PC-3 (cell line): Measurements from ENCODE around the gene MS4A14. TPM values are rescaled to one million over a fixed set of nuclear protein-coding genes. Genes with fewer than 3 reads are reported as not detected.

ENCODE experiments used
- ATAC-seq: fragments of 200-7000 bp; cut with Tn5 transposase; 2 replicates; pipeline ENCODE4 v1.9.1; 2020; ENCODE audit warnings: mild to moderate bottlenecking, moderate library complexity
- BruUV-seq: library from RNA; stranded (reverse); fragments of 400-500 nt; replicated peaks from 2 replicates; lab custom pipeline; 2021; lab: Mats Ljungman, UMichigan
- CTCF ChIA-PET: fragments of 300-600 bp; sonication (Branson Sonifier 250); formaldehyde crosslinking; loops from one replicate; lab custom pipeline; 2022; ENCODE audit warnings: antibody characterized with exemption; lab: Charles Lee
- POLR2A ChIA-PET: fragments of 300-600 bp; sonication (Branson Sonifier 250); formaldehyde crosslinking; loops from one replicate; lab custom pipeline; 2022; ENCODE audit warnings: antibody characterized with exemption; ENCODE audit not compliant: unreplicated experiment; lab: Charles Lee
- DNase-seq: peaks from one replicate; pipeline ENCODE4 v3.0.0-alpha.2; 2015
- H2AFZ ChIP-seq: fragments of 300-600 bp; sonication (generic); 2 replicates; pipeline ENCODE4 v1.6.0; 2016; ENCODE audit warnings: antibody characterized with exemption, low read length
- H3F3A ChIP-seq: fragments of 300-600 bp; sonication (generic); one replicate; pipeline ENCODE4 v1.6.0; 2017; ENCODE audit warnings: antibody characterized with exemption, low read length, control low read depth, mild to moderate bottlenecking; ENCODE audit not compliant: unreplicated experiment
- H3K27ac ChIP-seq: fragments of 300-600 bp; sonication (generic); 2 replicates; pipeline ENCODE4 v1.5.1; 2016; ENCODE audit warnings: mild to moderate bottlenecking, low read length
- H3K27me3 ChIP-seq: fragments of 300-600 bp; sonication (generic); 2 replicates; pipeline ENCODE4 v1.6.1; 2016; ENCODE audit warnings: low read length, mixed read lengths
- H3K36me3 ChIP-seq: fragments of 300-600 bp; sonication (generic); 2 replicates; pipeline ENCODE4 v1.6.1; 2016; ENCODE audit warnings: low read depth, mixed run types, low read length, mixed read lengths
- H3K4me1 ChIP-seq: fragments of 300-600 bp; sonication (generic); 2 replicates; pipeline ENCODE4 v1.5.1; 2016; ENCODE audit warnings: low read length; ENCODE audit not compliant: insufficient read depth
- H3K4me2 ChIP-seq: fragments of 300-600 bp; sonication (generic); 2 replicates; pipeline ENCODE4 v1.6.0; 2016; ENCODE audit warnings: low read length
- H3K4me3 ChIP-seq: fragments of 300-600 bp; sonication (generic); 2 replicates; pipeline ENCODE4 v1.5.1; 2016; ENCODE audit warnings: mild to moderate bottlenecking, low read length, mixed read lengths
- H3K79me2 ChIP-seq: fragments of 300-600 bp; sonication (generic); 2 replicates; pipeline ENCODE4 v1.6.1; 2017; ENCODE audit warnings: low read length, mixed read lengths
- H3K9ac ChIP-seq: fragments of 300-600 bp; sonication (generic); 2 replicates; pipeline ENCODE4 v1.6.0; 2016; ENCODE audit warnings: mild to moderate bottlenecking, low read length
- H3K9me2 ChIP-seq: fragments of 300-600 bp; sonication (generic); replicated peaks from 2 replicates; pipeline ENCODE4 v1.6.1; 2016; ENCODE audit warnings: mixed run types, low read length, mixed read lengths
- H3K9me3 ChIP-seq: fragments of 300-600 bp; sonication (generic); 2 replicates; pipeline ENCODE4 v1.6.1; 2016; ENCODE audit warnings: low read length, mixed read lengths
- H4K20me1 ChIP-seq: fragments of 300-600 bp; sonication (generic); 2 replicates; pipeline ENCODE4 v1.6.1; 2016; ENCODE audit warnings: low read length, mixed read lengths
- CTCF ChIP-seq: fragments of 300-600 bp; sonication (generic); conservative IDR thresholded peaks from 2 replicates; pipeline ENCODE4 v1.5.1; 2017; ENCODE audit warnings: antibody characterized with exemption, low read depth, mild to moderate bottlenecking, low read length
- EZH2 ChIP-seq: fragments of 300-600 bp; sonication (generic); IDR thresholded peaks from one replicate; pipeline ENCODE4 v1.6.1; 2017; ENCODE audit warnings: antibody characterized with exemption, mild to moderate bottlenecking, low read length; ENCODE audit not compliant: unreplicated experiment
- EZH2phosphoT487 ChIP-seq: fragments of 300-600 bp; sonication (generic); IDR thresholded peaks from 2 replicates; pipeline ENCODE4 v1.6.1; 2018; ENCODE audit warnings: mild to moderate bottlenecking, antibody characterized with exemption, low read length, borderline replicate concordance
- intact Hi-C: fragments of 100-400 bp; cut with micrococcal nuclease; formaldehyde crosslinking; loops from 2 replicates; pipeline ENCODE4 v1.9.0; 2023
- total RNA-seq: library from RNA; depleted of rRNA; stranded (reverse); fragments of >200 nt; gene quantifications from 2 replicates; pipeline ENCODE4 v1.2.3, GENCODE V29; 2014

Gene MS4A14
- total RNA-seq, 1 experiment from 2014 or later = 0.07 TPM

GRCh38 chr11:60349990-60350389, 46.3 kb upstream of the MS4A14 start:
- H2AFZ ChIP-seq = no peak overlapping the region
- H3K79me2 ChIP-seq = no peaks in the 10 kb centered on the region
- ChIA-PET CTCF (no interaction called here), POLR2A (no interaction called here)
- no peak overlapping the region for H3K4me2 ChIP-seq
- no peaks in the 10 kb centered on the region for H3F3A ChIP-seq
- no peaks in the 10 kb centered on the region for H4K20me1 ChIP-seq
- no peak overlapping the region for H3K9ac ChIP-seq
- BruUV-seq = no TSS peak
- no peaks in the 10 kb centered on the region for H3K4me1 ChIP-seq
- no peak for ATAC-seq
- TF ChIP-seq CTCF (no peak), EZH2phosphoT487 (no peak), EZH2 (no peak)
- no peak overlapping the region for H3K4me3 ChIP-seq
- DNase-seq = no peak
- H3K9me3 ChIP-seq = no peaks in the 10 kb centered on the region
- no peak overlapping the region for H3K27ac ChIP-seq
- no peaks in the 10 kb centered on the region for H3K9me2 ChIP-seq
- H3K27me3 ChIP-seq = peaks cover 49% of the 10 kb centered on the region
- H3K36me3 ChIP-seq = no peaks in the 10 kb centered on the region
- intact Hi-C loops = no loop called here

- no peaks in the 10 kb centered on the region for H3K4me1 ChIP-seq
- H3K4me2 ChIP-seq = no peak overlapping the region
- H3K27ac ChIP-seq = no peak overlapping the region
- CTCF ChIA-PET = no interaction called here
- H3K9me3 ChIP-seq = no peaks in the 10 kb centered on the region
- no peaks in the 10 kb centered on the region for H3K36me3 ChIP-seq
- no peak overlapping the region for H3K4me3 ChIP-seq
- H3F3A ChIP-seq = no peaks in the 10 kb centered on the region
- no TSS peak for BruUV-seq
- ATAC-seq = no peak
- H4K20me1 ChIP-seq = no peaks in the 10 kb centered on the region
- no peak overlapping the region for H3K9ac ChIP-seq
- DNase-seq = no peak
- no peak for TF ChIP-seq EZH2phosphoT487
- TF ChIP-seq EZH2 = no peak
- no peak for TF ChIP-seq CTCF
- no peak overlapping the region for H2AFZ ChIP-seq
- POLR2A ChIA-PET = no interaction called here
- intact Hi-C loops = no loop called here
- H3K27me3 ChIP-seq = no peaks in the 10 kb centered on the region
- H3K9me2 ChIP-seq = no peaks in the 10 kb centered on the region
- H3K79me2 ChIP-seq = no peaks in the 10 kb centered on the region
Observed at GRCh38 chr11:60357771-60358170, 38.5 kb upstream of the MS4A14 start.

GRCh38 chr11:60360621-60361020, 35.6 kb upstream of the MS4A14 start:
- Histone ChIP-seq H3K4me3 (no peak overlapping the region), H3F3A (no peaks in the 10 kb centered on the region), H3K27me3 (peaks cover 9% of the 10 kb centered on the region; the same call in 1 of the 2 replicates), H3K27ac (no peak overlapping the region), H3K36me3 (no peaks in the 10 kb centered on the region), H3K9me3 (no peaks in the 10 kb centered on the region), H4K20me1 (no peaks in the 10 kb centered on the region), H2AFZ (no peak overlapping the region), H3K79me2 (no peaks in the 10 kb centered on the region), H3K9ac (no peak overlapping the region), H3K4me1 (no peaks in the 10 kb centered on the region; the same call in 1 of the 2 replicates), H3K4me2 (no peak overlapping the region), H3K9me2 (no peaks in the 10 kb centered on the region)
- ChIA-PET CTCF (no interaction called here), POLR2A (no interaction called here)
- TF ChIP-seq EZH2 (no peak), CTCF (no peak), EZH2phosphoT487 (no peak)
- intact Hi-C loops = no loop called here
- ATAC-seq = no peak
- no peak for DNase-seq
- no TSS peak for BruUV-seq
